Measurements from ENCODE around the gene DNASE1L3. TPM values are rescaled to one million over a fixed set of nuclear protein-coding genes. Genes with fewer than 3 reads are reported as not detected.
"Not testable (repeated sequence)": the region's sequence is repeated elsewhere in the genome, so short reads cannot be mapped to it uniquely, and the experiment has no call there.

Gene DNASE1L3
- total RNA-seq, 1 experiment from 2014 or later: 0.36 TPM

DNA sequence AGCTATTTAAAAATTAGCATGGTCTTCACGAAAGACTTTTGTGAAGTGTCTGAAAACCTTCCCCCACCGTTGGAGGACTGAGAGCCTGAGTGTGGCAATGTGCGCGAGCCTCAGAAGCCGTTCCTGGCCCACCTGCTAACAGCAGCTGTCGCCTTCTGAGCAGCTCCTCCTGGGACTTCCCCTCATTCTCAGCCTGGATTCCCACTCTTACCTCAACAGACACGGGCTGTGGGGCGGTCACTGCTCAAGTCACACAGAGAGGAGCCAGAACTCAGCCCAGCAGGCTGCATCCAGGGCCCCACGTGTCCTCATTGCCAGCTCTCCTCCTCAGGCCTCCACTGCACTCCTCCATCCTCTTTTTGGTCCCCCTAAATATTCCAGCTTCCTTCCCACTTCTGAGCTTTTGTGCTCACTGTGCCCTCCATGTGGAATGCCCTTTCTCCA lies 7.8 kb downstream of the DNASE1L3 start:
- Histone ChIP-seq H3K9me3 (ENCODE audit: low read length) (no peaks in the 10 kb centered on the region), H3K4me2 (ENCODE audit: low read length) (no peak overlapping the region), H3K27me3 (ENCODE audit: low read length) (no peaks in the 10 kb centered on the region), H3K4me3 (ENCODE audit: low read length) (no peak overlapping the region), H3K9ac (ENCODE audit: low read length) (no peak overlapping the region), H2AFZ (ENCODE audit: low read length) (no peak overlapping the region), H3K36me3 (ENCODE audit: low read depth, low read length) (no peaks in the 10 kb centered on the region), H4K20me1 (ENCODE audit: low read length) (no peaks in the 10 kb centered on the region), H3K9me2 (replicated peaks; ENCODE audit: low read length) (no peaks in the 10 kb centered on the region), H3K27ac (ENCODE audit: low read length) (no peak overlapping the region), H3F3A (ENCODE audit: low read length, unreplicated experiment) (no peaks in the 10 kb centered on the region), H3K79me2 (ENCODE audit: low read length) (no peaks in the 10 kb centered on the region), H3K4me1 (ENCODE audit: insufficient read depth, low read length) (peaks cover 35% of the 10 kb centered on the region)
- DNase-seq: no peak
- intact Hi-C loops (cut with micrococcal nuclease): no loop called here
- TF ChIP-seq CTCF (conservative IDR thresholded peaks at IDR 0.05; ENCODE audit: low read depth, low read length): no peak
- TF ChIP-seq EZH2 (IDR thresholded peaks at IDR 0.05; ENCODE audit: low read length, unreplicated experiment): no peak
- no peak for TF ChIP-seq EZH2phosphoT487 (IDR thresholded peaks at IDR 0.05; ENCODE audit: borderline replicate concordance, low read length)
- ChIA-PET CTCF (interaction anchor here (0.6 kb wide), 1 partner anchor 17 kb away, joined by 3 read pairs; no protein-coding TSS in a partner anchor), POLR2A (ENCODE audit: unreplicated experiment) (no interaction called here)
- no peak for ATAC-seq
- BruUV-seq (replicated peaks): no TSS peak

GRCh38 chr3:58201451-58201850 lies 9.3 kb downstream of the DNASE1L3 start:
- BruUV-seq (replicated peaks); CTCF ChIA-PET; H3K27me3 ChIP-seq (ENCODE audit: low read length); H3K9me3 ChIP-seq (ENCODE audit: low read length); H3K9me2 ChIP-seq (replicated peaks; ENCODE audit: low read length); H3K4me2 ChIP-seq (ENCODE audit: low read length); H3K36me3 ChIP-seq (ENCODE audit: low read depth, low read length); H3K4me3 ChIP-seq (ENCODE audit: low read length); H3F3A ChIP-seq (ENCODE audit: low read length, unreplicated experiment); H3K27ac ChIP-seq (ENCODE audit: low read length); intact Hi-C loops (cut with micrococcal nuclease); H3K9ac ChIP-seq (ENCODE audit: low read length); POLR2A ChIA-PET (ENCODE audit: unreplicated experiment); H2AFZ ChIP-seq (ENCODE audit: low read length); H4K20me1 ChIP-seq (ENCODE audit: low read length); DNase-seq; H3K79me2 ChIP-seq (ENCODE audit: low read length); ATAC-seq: not testable (repeated sequence)
- H3K4me1 ChIP-seq (ENCODE audit: insufficient read depth, low read length): peaks cover 23% of the 10 kb centered on the region

- POLR2A ChIA-PET (ENCODE audit: unreplicated experiment): no interaction called here
Measured at GRCh38 chr3:58200846-58201355, 9.9 kb downstream of the DNASE1L3 start.

More at GRCh38 chr3:58200846-58201355, 9.9 kb downstream of the DNASE1L3 start:
- H3K9me3 ChIP-seq (ENCODE audit: low read length): no peaks in the 10 kb centered on the region
- no peaks in the 10 kb centered on the region for H4K20me1 ChIP-seq (ENCODE audit: low read length)
- CTCF ChIA-PET: no interaction called here
- no peaks in the 10 kb centered on the region for H3K79me2 ChIP-seq (ENCODE audit: low read length)
- H3K4me3 ChIP-seq (ENCODE audit: low read length): no peak overlapping the region
- TF ChIP-seq EZH2 (IDR thresholded peaks at IDR 0.05; ENCODE audit: low read length, unreplicated experiment): no peak
- no peak for TF ChIP-seq EZH2phosphoT487 (IDR thresholded peaks at IDR 0.05; ENCODE audit: borderline replicate concordance, low read length)
- TF ChIP-seq CTCF (conservative IDR thresholded peaks at IDR 0.05; ENCODE audit: low read depth, low read length): no peak
- no TSS peak for BruUV-seq (replicated peaks)
- H3K27me3 ChIP-seq (ENCODE audit: low read length): no peaks in the 10 kb centered on the region
- H3K9me2 ChIP-seq (replicated peaks; ENCODE audit: low read length): no peaks in the 10 kb centered on the region
- H3K27ac ChIP-seq (ENCODE audit: low read length): no peak overlapping the region
- H2AFZ ChIP-seq (ENCODE audit: low read length): no peak overlapping the region
- H3K36me3 ChIP-seq (ENCODE audit: low read depth, low read length): no peaks in the 10 kb centered on the region
- no peaks in the 10 kb centered on the region for H3F3A ChIP-seq (ENCODE audit: low read length, unreplicated experiment)
- peaks cover 17% of the 10 kb centered on the region for H3K4me1 ChIP-seq (ENCODE audit: insufficient read depth, low read length)
- intact Hi-C loops (cut with micrococcal nuclease): no loop called here
- ATAC-seq: no peak
- no peak overlapping the region for H3K9ac ChIP-seq (ENCODE audit: low read length)
- no peak overlapping the region for H3K4me2 ChIP-seq (ENCODE audit: low read length)
- no peak for DNase-seq

Measured in PC-3 (cell line).